Fibroblast of skin of abdomen (primary cell): ENCODE results near the gene ZIC4.

Experiments used
- DNase-seq: peaks from one replicate; pipeline ENCODE4 v3.0.0-alpha.2; 2013

The ZIC4 gene

GRCh38 chr3:147368561-147369221 is 37.7 kb downstream of the ZIC4 start:
- DNase-seq = no peak

DNA sequence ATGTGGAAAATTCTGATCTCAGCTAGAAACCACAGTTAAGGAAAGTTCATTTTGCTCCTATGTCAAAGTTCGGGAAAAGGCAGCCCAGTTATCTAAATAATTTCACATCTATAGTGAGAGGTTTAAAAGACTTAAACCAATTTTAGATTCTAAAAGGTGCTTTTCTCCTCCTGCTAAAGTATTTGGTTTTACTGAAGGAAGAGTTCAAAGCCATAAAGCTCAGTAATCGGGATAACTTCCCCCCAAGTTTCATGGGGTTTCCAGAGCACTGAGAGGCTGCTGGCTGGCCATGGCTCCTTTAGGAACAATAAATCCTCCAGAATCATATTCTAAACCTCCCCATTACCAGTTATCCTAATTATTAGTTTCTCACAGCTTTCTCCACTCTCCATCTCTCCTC is 38.2 kb downstream of the ZIC4 start:
- no peak for DNase-seq

DNA sequence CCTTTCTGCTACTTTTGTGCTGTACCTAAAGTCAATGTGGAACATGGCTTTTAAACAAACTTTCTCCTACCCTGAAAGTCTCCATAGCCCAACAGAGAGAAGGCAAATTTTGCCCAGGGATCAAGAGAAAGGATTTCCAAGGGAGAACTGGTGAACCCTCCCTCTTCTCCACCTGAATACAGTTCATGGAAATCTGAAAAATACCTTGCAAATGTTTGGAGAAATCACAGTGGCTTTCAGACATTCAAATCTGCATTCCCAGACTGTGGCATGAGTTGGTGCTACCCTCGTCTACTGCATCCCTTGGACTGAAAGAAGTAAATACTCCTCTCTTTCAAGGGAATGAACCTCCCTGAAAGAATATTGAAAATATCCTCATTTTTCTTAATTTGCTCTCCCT is 38.7 kb downstream of the ZIC4 start:
- DNase-seq = no peak

- DNase-seq = no peak
Measured at GRCh38 chr3:147365196-147366115, 40.9 kb downstream of the ZIC4 start.

GRCh38 chr3:147364771-147365170 is 41.6 kb downstream of the ZIC4 start:
- no peak for DNase-seq

- DNase-seq = no peak
Measured at GRCh38 chr3:147361454-147362420, 44.6 kb downstream of the ZIC4 start.

DNA sequence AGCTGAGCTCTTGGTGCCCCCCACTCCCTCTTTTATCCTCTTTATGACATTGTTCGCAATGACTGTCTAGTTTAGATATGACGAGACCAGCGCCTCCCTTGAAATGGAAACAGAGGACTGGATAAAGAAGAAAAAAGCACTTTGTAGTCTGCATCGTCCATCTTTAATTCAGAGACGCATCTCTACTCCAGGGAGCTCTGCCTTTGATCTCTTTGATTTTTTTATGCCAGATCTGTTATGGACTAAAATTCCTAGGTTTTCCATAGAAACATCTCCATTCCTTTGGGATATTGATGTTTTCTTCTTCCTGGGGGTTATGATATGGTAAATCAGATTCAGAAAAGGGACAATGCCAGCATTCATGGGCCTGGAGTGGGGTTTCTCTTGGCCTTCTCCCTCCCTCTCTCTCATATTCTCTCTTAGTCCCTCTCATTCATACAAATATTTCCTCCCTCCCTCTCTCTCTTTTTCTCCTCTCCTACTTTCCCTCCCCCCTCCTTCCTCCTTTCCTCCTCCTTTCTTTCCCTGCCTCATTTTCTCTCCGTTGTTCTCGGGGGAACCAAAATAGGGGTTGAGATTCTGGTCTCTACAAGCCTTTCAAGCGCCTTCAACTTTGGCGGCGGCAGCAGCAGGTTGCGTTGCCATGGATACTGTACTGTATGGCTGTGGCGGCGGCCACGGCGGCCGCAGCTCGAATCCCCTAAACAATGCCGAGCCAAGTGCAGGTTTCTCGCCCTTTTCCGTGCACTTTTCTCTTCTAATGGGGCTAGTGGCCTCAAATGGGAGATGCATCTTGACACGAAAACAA is 45.5 kb downstream of the ZIC4 start:
- DNase-seq = peak; percentile 13

DNA sequence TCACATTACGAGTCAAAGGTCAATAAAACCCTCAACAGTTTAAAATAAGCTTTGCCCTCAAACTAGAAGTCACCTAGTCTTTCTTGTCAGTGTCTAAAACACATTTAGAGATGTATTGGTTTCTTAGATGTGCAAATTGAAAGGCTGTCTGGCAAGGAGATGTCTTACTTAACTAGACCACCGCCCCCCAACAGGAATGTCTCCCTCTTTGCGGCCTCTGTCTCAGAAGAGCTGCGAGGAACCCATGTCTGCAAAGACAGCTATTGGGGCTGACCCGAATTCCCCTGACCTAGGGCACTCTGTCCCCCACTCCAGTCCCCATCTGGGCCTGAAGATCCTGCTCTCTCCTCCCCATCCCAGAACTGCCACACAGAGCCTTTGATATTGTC is 46.3 kb downstream of the ZIC4 start:
- DNase-seq = no peak

DNA sequence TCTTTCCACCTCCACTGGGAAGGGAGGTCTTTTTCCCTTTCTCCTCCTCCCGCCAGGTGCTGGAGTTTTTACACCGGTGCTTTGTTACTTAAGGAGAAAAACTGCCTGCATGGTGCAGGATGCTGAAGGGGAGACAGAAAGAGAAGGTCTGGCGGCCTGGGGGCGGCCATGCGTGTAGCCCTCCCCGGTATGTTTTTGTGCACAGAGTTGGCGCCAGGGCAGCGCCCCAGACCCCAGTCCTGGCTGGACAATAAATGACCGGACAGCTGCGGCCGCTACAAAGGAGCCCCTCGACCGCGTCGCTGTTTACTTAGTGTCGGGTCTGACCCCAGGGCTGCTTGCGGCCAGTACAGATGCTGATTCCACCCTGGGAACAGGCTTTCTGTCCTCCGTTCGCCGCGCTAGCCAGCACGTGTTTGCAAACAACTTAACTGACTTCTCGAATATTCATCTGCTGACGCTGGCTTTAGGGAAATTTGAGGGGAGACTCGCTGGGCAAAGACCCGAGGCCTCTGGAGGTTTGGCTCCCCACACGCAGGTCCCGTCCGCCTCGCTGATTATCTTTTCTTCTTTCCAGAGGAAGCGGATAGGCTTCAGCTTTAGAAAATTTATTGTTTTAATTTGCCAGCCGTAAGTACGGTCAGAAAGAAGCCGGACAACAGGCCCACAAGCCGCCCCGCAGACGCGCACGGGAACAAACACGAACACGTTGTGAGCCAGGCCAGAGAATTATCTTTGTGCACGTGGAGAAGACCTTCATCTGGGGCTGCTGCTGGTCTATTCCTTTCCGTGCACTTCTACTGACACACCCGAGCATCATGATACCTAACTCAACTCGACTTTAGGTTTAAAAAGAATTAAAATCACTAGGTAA is 46.9 kb downstream of the ZIC4 start:
- DNase-seq = no peak

GRCh38 chr3:147358144-147358992 is 48.0 kb downstream of the ZIC4 start:
- DNase-seq = no peak

GRCh38 chr3:147356909-147357900 is 49.1 kb downstream of the ZIC4 start:
- peak; percentile 10 for DNase-seq

- DNase-seq = no peak
Measured at GRCh38 chr3:147356145-147356908, 50.0 kb downstream of the ZIC4 start.

GRCh38 chr3:147355753-147356090 is 50.6 kb downstream of the ZIC4 start:
- no peak for DNase-seq

DNA sequence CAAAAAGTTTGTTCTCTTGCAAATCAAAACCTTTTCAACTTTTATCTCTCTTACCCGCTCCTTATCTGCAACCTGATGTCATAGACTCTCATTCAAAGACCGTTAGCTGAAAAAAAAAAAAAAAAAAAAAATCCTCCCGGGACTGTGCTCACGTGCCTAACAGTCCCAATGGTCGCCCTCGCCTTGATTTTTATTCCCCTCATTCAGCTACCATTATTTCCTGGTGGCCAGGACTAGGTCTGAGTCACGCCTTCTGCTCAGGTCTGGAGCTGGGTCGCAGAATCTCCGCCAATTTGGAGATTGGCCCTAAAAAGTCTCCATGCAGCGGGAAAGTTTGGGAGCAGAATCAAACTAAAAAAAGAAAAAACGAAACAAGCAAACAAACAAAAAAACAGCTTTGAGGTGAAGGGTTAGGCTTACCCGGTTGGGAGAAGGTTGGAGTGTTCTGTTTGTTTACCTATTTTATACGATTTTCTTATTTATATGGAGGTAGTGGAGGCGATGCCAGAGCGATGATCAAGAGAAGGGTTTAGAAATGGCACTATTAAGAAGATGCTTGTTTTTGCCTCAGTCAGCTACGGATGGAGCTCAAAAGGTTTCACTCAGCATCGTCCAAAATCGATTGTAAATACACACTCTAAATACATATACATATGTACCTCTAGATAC is 51.1 kb downstream of the ZIC4 start:
- DNase-seq = no peak

DNA sequence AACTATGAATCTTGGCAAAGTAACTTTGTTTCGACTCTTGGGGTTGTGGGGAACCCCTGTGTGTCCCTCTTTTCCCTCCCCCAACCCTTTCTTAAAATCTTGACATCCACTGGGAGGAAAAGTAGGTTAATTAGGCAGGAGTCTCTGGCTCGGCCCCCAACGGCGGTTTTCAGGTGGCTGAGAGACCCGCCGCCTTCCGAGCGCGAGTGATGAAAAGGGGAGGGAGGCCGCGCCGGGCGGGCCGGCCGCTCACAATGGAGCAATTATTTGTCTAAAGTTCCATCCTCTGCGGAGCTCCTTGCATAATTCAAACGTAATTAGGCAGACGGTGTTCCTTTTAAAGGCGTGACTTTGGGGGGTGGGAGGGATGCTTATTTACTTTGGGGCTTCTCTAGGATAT is 51.7 kb downstream of the ZIC4 start:
- DNase-seq = no peak

- DNase-seq = no peak
Measured at GRCh38 chr3:147351301-147351700, 55.0 kb downstream of the ZIC4 start.

DNA sequence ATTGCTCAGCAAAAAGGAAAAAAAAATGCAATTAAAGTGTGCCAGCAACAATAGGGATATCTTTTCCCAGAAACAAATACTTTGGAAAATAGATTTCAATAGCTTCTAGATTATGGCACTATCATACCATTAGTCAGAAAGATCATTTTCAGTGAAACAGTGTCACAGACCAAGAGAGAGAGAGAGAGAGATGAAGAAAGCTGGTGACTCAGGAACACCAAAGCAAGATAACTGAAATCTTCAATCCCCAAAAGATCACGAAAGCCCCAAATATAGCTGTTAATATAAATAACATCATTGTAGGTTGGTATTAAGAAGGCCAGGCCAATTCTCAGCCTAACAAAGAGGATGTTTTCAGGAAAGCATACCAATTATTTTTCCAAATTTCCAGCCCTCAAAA is 57.4 kb downstream of the ZIC4 start:
- no peak for DNase-seq
